ENCODE data around the gene STEAP2.

STEAP2 gene

DNA sequence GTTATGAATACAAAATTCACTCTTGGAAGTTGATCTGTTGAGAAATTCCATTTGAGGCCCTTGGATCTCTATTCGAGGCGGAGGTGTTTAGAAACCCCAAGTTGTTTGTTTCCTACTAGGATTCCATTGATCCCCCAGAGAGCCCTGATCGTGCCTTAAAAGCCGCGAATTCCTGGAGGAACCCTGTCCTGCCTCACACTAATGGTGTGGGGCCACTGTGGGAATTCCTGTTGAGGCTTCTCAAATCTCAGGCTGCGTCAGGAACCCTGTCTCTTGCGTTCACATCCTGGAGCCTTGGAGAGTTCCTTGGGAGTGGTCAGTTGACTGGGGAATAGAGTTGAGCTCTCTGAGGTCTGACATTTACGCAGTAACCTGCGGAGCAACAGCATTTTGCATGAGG is 34.6 kb downstream of the STEAP2 start:
- Histone ChIP-seq H3K79me2 (ENCODE audit: insufficient read depth, low read length) (no peaks in the 10 kb centered on the region), H3K4me1 (ENCODE audit: insufficient read depth, low read length, poor library complexity, severe bottlenecking) (no peaks in the 10 kb centered on the region), H3K9me3 (ENCODE audit: insufficient read depth, low read depth, low read length) (no peaks in the 10 kb centered on the region), H3K4me3 (ENCODE audit: low read length, poor library complexity, severe bottlenecking) (no peak overlapping the region), H3K9me2 (replicated peaks; ENCODE audit: low read depth, low read length) (no peaks in the 10 kb centered on the region), H3K36me3 (ENCODE audit: insufficient read depth, low read length) (no peaks in the 10 kb centered on the region), H3F3A (ENCODE audit: low read depth) (no peaks in the 10 kb centered on the region), H3K27me3 (ENCODE audit: insufficient read depth, low read length, poor library complexity, severe bottlenecking) (no peaks in the 10 kb centered on the region), H4K20me1 (ENCODE audit: insufficient read depth, low read length, poor library complexity, severe bottlenecking) (no peaks in the 10 kb centered on the region), H3K4me2 (ENCODE audit: low read depth, low read length, poor library complexity, severe bottlenecking) (no peak overlapping the region), H2AFZ (ENCODE audit: low read length) (no peak overlapping the region), H3K9ac (ENCODE audit: low read depth, low read length, poor library complexity, severe bottlenecking) (no peak overlapping the region)
- TF ChIP-seq EZH2phosphoT487 (IDR thresholded peaks at IDR 0.05; ENCODE audit: borderline replicate concordance), result no peak
- TF ChIP-seq, protein P1, sequence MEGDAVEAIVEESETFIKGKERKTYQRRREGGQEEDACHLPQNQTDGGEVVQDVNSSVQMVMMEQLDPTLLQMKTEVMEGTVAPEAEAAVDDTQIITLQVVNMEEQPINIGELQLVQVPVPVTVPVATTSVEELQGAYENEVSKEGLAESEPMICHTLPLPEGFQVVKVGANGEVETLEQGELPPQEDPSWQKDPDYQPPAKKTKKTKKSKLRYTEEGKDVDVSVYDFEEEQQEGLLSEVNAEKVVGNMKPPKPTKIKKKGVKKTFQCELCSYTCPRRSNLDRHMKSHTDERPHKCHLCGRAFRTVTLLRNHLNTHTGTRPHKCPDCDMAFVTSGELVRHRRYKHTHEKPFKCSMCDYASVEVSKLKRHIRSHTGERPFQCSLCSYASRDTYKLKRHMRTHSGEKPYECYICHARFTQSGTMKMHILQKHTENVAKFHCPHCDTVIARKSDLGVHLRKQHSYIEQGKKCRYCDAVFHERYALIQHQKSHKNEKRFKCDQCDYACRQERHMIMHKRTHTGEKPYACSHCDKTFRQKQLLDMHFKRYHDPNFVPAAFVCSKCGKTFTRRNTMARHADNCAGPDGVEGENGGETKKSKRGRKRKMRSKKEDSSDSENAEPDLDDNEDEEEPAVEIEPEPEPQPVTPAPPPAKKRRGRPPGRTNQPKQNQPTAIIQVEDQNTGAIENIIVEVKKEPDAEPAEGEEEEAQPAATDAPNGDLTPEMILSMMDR (conservative IDR thresholded peaks at IDR 0.05; ENCODE audit: low read length), result no peak

DNA sequence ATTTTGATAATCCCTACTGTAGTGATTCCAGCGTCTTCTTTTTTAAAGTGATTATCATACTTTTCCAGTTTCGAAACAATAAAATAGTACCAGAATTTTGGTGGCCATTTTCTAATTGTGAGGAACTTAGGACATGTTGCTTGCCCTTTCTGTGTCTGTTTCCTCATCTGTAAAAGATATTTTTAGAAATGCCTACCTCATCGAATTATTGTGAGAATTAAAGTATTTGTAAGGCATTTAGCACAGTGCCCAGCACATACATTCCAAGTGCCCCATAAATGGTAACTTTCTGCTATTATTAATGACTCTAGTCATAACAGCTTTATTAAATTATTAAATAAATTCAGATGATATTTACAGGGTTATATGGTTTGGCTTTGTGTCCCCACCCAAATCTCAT is 37.2 kb downstream of the STEAP2 start:
- Histone ChIP-seq H3F3A (ENCODE audit: low read depth) (no peaks in the 10 kb centered on the region), H3K9me2 (replicated peaks; ENCODE audit: low read depth, low read length) (no peaks in the 10 kb centered on the region), H3K4me2 (ENCODE audit: low read depth, low read length, poor library complexity, severe bottlenecking) (no peak overlapping the region), H3K36me3 (ENCODE audit: insufficient read depth, low read length) (no peaks in the 10 kb centered on the region), H3K27me3 (ENCODE audit: insufficient read depth, low read length, poor library complexity, severe bottlenecking) (no peaks in the 10 kb centered on the region), H2AFZ (ENCODE audit: low read length) (no peak overlapping the region), H3K4me1 (ENCODE audit: insufficient read depth, low read length, poor library complexity, severe bottlenecking) (no peaks in the 10 kb centered on the region), H3K9ac (ENCODE audit: low read depth, low read length, poor library complexity, severe bottlenecking) (no peak overlapping the region), H3K4me3 (ENCODE audit: low read length, poor library complexity, severe bottlenecking) (no peak overlapping the region), H3K9me3 (ENCODE audit: insufficient read depth, low read depth, low read length) (no peaks in the 10 kb centered on the region), H4K20me1 (ENCODE audit: insufficient read depth, low read length, poor library complexity, severe bottlenecking) (no peaks in the 10 kb centered on the region), H3K79me2 (ENCODE audit: insufficient read depth, low read length) (no peaks in the 10 kb centered on the region)
- TF ChIP-seq EZH2phosphoT487 (IDR thresholded peaks at IDR 0.05; ENCODE audit: borderline replicate concordance), result no peak
- TF ChIP-seq, protein P1 (conservative IDR thresholded peaks at IDR 0.05; ENCODE audit: low read length), result no peak

DNA sequence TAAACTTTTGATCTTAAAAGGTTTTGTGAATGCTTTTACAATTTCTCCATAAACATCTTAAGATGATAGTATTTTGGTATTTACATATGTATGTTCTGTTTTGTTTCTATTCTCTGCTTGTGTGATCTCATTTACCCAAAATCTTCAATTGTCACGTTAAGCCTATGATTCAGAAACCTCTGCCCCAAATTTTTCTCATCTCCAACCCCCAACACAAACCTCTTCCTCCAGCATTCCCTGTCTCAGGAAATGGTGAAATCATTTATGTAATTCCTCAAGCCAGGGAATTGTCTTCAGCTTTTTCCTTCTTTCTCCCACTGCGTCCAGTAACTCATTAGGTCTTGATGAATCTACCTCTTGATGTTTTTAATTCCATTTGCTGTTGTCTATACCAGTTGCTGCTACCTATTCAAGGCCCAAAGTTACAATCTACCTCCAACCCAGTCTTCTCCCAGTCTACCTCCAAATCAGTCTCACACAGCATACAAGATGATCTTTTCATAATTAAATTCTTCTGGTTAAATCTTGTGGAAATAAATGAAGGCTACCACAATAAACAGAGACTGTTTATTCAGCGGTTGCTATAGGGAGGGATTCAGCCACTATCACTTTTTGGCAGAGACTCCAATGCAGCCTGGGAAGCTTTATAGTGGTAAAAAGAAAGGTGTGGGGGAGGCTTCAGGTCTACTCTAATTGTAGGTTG is 39.2 kb downstream of the STEAP2 start:
- Histone ChIP-seq H3K9ac (ENCODE audit: low read depth, low read length, poor library complexity, severe bottlenecking) (no peak overlapping the region), H3K9me2 (replicated peaks; ENCODE audit: low read depth, low read length) (no peaks in the 10 kb centered on the region), H3K27me3 (ENCODE audit: insufficient read depth, low read length, poor library complexity, severe bottlenecking) (no peaks in the 10 kb centered on the region), H3K4me2 (ENCODE audit: low read depth, low read length, poor library complexity, severe bottlenecking) (no peak overlapping the region), H3K9me3 (ENCODE audit: insufficient read depth, low read depth, low read length) (no peaks in the 10 kb centered on the region), H3K4me1 (ENCODE audit: insufficient read depth, low read length, poor library complexity, severe bottlenecking) (no peaks in the 10 kb centered on the region), H4K20me1 (ENCODE audit: insufficient read depth, low read length, poor library complexity, severe bottlenecking) (no peaks in the 10 kb centered on the region), H3K4me3 (ENCODE audit: low read length, poor library complexity, severe bottlenecking) (no peak overlapping the region), H3K79me2 (ENCODE audit: insufficient read depth, low read length) (no peaks in the 10 kb centered on the region), H2AFZ (ENCODE audit: low read length) (no peak overlapping the region), H3K36me3 (ENCODE audit: insufficient read depth, low read length) (no peaks in the 10 kb centered on the region), H3F3A (ENCODE audit: low read depth) (no peaks in the 10 kb centered on the region)
- no peak for TF ChIP-seq EZH2phosphoT487 (IDR thresholded peaks at IDR 0.05; ENCODE audit: borderline replicate concordance)
- TF ChIP-seq, protein P1 (conservative IDR thresholded peaks at IDR 0.05; ENCODE audit: low read length), result no peak
